Measurements from ENCODE around the gene SMOC2.
"Not testable (repeated sequence)": the region's sequence is repeated elsewhere in the genome, so short reads cannot be mapped to it uniquely, and the experiment has no call there.

Gene SMOC2

DNA sequence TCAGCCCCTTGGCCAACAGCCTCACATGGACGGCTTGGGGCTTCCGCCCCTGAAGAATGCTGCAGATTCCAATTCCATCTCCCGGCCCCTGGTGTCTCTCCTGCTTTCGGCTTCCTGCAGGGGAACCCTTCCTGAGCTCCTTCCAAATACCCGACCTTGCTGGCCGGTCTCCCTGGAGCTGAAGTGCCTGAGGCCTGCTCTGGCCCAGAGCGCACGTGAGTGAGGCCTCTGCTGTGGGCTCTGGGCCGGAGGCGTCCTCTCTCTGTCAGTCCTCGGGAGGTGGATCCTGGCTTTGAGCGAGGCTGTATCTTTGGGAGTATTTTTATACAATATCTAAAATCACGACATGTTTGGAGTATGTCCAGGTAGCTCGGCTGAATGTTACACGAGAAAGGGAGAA lies 253.8 kb downstream of the SMOC2 start:
- DNase-seq: not testable (repeated sequence)

DNA sequence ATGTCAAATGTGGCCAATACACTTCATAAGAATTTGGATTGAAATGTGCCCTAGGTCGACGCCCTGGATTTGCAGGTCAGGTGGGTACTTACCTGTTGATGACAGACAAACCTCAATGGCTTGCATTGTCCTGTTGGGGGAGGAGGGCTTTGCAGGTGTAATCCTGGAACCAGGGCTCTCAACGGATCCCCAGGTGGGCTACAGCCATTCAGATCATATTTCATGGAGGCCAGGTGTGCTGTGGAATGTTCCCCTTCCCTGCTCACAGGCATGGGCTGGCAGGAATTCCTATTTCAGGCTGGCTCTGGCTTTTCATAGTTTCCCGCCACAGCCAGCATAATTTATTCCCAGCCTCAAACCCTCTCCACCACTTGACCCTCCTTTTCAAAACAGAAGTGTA lies 254.7 kb downstream of the SMOC2 start:
- no peak for DNase-seq

DNA sequence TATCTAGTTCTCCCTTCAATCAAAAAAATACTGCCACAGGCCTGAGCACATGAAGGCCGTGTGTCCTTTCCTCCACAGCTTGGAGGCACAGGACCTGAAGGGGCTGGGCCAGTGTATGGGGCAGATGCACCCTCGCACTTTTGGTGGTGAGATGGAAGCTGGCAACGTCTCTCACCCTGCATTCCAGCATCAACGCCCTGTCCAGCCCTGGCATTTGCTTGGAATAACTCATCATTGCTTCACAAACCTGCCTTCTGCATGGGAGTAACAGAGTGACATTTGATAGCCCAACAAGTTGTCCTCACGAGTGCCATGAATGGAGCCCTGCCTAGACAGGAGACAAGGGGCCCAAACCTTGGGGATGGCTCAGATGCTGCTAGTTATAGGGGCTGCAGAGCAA lies 257.9 kb downstream of the SMOC2 start:
- no peak for DNase-seq

DNA sequence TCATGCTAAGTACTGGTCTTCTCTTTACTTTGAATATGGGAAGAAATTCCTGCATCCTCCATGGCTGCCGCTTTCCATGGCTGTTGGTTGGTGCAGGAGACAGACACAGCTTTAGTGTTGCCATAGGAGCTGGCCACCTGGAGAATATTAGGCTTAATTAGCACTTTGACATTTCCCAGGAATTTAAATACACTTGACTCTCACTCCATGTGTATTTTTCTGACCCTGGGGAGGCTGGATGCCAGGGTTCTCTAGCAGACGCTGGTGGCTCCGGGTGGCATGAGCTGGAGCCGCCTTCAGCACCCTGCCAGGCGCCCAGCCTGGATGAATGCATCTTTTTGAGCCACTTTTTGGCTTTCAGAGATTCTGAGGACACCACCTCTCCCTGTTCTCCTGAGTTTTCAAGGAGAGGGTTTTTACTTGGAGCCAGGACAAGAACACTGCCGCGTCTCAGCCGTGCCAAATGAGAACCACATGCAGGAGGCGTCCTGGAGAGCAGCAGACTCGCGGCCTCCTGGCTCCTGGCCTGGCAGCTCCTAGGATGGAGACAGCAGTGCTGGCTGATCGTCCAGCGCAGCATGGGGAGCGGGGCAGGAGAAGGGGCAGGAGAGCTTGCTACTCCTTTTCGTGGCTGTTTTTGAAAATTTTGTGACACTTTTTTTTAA lies 258.8 kb downstream of the SMOC2 start:
- DNase-seq: no peak

DNA sequence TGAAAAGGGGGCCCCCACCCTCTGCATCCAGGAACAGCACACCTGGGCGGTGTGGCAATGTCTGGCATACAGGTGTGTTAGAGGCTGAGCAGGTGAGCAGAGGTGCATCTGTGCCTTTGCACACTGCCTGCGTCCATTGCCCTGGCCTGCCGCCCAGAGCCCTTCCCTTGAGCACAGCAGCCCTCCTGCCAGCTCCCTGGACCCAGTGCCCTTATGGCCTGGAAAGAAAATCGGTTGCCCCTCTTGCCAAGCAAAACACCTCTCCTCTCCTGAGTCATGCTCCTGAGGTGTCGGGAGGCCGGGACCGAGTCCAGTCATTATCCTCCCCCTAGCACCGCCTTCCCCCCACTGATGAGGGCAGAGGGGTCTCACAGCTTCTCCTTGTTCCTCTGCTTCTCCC lies 259.9 kb downstream of the SMOC2 start:
- DNase-seq: no peak

DNA sequence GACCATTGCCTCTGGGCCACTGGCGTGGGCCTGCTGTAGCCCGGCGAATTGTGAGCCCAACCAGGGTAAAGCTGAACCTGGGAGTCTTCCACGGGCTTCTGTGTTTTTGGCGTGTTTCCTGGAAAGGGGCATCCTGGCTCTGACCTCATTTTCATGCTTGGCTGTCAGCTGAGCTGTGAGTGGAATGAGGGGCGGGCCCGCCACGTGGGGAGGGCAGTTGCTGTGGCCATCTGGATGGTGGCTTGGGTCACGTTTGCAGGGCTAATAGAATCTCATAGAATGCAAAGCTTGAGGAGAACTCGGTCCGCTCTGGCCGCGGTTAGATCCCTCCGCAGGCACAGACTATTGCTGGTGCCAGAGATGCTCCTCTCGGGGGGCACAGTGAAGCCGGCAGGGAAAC lies 263.0 kb downstream of the SMOC2 start:
- DNase-seq: no peak

DNA sequence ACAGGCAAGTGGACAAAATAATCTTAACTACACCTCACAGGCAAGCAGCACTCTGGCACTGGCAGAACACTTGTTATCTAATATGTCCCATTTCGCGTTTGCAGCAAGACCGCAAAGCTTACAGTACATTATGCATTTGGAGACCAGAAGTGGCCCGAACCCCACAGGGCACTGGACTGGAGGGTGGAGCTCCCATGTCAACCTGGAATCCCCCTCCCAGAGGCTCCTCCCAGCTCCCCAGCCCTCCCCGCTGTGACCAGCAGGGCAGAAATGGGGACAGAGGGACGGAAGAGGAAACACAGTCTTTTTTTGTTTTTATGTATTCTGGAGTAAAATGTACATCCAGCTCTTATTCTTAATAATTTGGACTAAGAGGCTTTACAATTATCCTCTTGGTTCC lies 263.7 kb downstream of the SMOC2 start:
- DNase-seq: no peak

DNA sequence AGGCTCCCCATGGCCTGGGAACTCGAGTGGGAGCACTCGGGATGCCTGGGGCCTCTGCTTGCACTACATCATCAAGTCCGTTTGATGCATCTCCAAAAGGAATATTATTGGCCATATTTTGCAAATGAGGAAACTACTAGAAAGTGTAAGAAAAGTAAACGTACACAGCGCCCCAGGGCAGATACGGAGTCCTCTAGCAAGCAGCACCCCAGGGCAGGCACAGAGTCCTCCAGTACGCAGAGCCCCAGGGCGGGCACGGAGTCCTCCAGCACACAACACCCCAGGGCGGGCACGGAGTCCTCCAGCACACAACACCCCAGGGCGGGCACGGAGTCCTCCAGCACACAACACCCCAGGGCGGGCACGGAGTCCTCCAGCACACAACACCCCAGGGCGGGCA lies 264.3 kb downstream of the SMOC2 start:
- DNase-seq: not testable (repeated sequence)

DNA sequence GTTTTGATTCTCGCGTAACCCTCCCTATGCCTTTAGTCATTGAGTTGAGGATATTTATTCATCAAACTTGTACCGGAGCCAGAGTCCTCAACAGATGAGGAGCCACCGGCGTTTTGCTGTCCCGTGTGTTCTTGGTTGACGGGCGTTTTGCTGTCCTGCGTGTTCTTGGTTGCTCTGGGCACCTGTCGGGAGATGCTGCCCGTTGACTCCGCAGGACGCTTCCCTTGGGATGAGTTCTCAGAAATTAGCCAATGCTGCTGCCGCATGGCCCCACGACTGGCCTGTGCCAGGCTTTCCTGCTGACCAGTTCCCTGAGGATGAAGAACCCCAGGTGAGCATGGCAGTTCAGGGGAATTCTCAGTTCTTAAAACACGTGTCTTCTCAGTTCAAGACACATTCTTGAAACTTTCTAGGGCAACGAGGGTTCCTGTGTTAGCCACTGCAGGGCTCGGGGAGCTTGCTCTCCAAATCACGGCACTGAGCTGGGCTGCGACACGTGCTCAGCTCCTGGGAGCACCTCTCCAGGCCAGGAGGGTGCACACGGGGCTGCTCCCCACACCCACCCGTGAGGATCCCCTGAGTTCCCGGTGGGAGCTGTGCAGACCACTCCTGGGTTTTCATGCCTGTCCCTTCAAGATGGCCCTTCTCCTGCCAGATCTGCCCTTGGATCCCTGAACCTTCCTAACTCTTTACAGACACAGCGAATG lies 265.6 kb downstream of the SMOC2 start:
- DNase-seq: no peak

DNA sequence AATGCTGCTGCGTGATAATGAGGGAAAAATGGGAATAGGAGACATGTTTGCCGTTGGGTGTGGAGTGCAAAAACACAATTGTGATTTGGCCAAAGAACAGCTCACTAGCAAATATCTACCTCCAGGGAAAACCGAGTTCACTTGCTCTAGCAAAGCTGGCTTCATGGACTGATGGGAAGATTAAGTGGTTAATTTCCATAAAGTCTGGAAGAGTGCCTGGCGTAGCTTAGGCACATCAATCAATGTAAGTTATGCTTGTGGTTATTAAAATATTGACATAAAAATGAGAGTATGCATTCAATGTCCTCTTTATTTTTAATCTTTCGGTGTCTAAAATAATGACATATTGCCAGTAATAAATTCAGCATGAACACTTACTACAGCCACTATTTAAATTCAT lies 267.5 kb downstream of the SMOC2 start:
- no peak for DNase-seq

DNA sequence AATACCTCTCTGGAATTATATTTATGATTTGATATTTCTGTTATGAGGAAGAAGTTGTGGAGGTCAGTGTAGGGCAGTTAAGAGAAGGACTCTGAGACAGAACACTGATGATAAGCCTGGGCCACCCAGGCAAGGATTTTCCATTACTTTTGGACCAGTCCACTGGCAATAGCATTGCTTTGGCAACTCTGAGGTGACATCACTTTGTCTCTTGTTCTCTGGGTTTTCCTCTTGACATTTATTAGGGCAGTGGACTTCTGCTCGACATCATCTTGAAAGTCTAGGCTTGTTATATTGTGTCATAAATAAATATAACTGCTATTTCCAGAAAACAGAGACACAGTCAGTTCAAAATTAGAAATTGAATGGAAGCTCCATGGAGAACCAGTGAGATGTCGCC lies 268.0 kb downstream of the SMOC2 start:
- no peak for DNase-seq

DNA sequence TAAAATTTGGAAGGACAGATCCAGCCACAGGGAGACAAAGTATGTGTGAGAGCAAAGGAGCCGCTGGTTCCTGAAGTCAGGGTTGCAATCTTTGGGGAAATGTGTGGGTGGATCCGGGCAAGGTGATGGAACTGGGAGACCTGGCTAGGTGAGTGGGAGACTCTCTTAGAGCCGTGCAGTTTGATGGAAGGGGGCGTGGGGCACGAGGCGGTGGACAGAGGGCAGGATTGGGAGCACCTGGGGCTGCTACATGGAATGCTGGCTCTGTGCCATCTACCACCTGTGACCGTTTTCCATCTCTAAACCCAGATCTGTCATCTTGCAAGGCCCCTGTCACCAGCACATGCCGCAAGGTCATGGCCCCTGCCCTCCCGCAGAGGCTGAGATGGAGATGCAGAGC lies 268.4 kb downstream of the SMOC2 start:
- no peak for DNase-seq

DNA sequence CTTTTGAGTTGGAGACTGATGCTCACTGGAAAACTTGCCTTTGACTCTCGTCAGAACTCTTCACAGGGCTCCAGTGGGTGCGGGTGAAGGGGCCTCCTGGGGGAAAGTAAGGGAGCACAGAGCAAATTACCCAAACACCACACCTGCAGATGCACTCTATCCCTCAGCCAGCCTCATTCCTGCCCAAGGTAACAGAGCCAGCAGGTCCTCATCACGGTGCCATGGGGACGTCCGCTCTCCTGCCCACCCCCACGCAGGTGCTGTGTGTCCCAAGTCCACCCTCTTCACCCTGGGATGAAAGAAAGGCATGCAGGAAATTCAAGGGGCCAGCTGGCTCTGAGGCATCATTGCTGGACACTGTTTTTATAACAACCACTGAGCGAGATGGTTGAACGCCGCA lies 269.0 kb downstream of the SMOC2 start:
- no peak for DNase-seq

DNA sequence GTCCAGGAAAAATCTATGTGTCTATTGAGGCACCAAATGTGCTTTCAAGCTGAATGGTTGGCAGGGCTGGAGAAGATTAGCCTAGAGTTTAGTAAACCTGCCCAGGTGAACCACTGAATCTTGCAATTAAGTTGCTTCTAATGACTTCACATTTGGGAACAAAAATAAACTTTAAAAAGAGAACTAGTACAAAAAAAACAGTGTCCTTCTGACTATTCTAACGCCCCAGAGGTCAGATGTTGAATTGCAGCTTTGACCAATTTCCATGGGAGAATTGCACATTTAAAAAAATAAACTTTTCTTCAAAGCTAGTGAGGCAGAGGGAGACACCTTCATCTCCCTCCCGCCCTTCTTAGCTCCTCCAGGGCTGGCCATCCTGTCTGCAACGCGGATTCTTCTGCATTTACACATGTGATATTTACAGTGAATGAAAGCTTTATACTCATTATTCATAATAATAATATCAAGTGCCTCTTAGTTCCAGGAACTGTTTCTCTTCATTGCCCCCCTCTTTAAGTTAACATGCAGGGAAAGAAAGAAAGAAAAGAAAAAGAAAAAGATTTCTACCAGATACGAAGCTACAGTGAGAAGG lies 270.2 kb downstream of the SMOC2 start:
- no peak for DNase-seq

DNA sequence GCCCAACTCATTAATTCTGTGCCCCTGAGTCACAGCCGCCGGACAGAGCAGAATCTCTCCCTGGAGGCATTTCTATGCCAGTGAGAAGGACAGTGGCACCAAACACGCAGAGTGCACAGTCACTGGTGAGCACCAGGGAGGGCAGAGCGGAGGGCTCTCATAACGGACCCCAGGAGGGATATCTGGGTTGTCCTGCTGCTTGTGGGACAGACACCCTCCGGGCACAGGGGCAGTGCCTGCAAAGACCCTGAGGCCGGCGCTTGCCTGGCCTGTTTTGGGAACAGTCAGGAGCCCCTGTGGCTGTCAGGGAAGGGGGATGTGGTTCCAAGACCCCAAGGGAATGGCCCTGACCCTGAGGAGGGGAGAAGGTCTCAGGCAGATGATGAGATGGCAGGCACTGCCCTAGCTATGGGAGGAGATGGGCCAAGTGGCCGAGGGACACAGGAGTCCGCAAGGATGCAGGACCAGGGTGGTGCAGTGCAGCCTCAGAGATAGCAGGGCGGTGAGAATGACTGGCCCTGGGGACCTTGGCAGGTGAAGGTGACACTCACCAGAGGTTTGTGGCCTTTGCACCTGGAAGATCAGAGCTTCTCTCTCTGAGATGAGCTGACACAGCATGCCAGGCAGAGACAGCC lies 270.8 kb downstream of the SMOC2 start:
- no peak for DNase-seq

DNA sequence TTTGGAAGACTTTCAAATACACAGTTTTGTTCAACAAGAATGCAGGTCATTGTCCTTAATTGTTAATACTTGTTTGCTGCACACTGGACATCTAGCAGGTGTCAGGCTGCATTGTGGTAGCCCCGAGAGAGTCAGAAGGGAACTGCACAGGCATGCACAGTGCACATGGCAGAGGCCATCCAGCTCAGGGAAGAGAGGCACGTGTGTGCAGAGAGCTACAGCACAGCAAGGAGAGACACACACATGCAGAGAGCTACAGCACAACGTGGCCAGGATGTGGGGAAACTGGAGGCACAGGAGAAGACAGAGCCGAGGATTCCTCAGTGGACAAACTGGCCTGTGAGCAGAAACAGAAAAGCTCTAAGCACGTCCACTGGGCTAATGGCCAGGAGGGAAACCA lies 272.0 kb downstream of the SMOC2 start:
- DNase-seq: no peak

DNA sequence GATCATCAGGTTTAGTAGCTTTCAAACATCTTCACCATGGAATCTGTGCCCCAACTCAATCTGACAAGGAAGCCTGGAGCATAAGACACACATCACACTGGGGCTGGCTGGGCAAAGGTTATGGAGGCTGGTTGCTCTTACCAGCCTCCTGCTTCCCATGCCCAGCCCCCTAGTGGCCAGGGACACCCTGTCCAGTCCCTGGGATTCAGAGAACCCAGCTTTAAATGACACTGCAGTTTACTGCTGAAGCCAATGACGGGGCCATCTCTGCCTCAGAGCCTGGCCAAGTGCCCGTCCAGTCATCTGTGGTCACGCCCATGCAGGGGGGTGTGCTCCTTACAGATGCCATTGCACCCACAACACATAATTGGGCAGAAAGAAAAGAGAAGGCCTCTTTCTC lies 272.9 kb downstream of the SMOC2 start:
- DNase-seq: no peak

DNA sequence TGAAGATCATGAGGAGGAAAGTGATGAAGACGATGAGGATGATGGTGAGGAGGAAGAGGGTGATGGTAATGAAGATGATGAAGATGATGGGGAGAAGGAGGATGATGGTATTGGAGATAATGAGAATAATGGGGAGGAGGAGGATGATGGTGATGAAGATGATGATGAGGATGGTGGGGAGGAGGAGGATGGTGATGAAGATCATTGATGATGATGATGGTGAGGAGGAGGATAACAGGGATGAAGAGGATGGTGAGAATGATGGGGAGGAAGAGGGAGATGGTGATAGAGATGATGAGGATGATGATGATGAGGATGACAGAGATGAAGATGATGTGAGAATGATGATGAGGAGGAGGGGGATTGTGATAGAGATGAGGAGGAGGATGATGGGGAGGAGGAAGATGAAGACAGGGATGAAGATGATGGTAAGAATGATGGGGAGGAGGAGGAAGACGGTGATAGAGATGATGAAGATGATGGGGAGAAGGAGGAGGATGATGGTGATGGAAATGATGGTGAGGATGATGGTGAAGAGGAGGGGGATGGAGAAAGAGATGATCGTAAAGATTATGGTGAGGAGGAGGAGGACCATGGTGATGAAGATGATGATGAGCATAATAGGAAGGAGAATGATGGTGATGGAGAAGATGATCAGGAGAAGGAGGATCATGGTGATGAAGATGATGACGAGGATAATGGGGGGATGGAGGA lies 273.7 kb downstream of the SMOC2 start:
- DNase-seq: no peak

DNA sequence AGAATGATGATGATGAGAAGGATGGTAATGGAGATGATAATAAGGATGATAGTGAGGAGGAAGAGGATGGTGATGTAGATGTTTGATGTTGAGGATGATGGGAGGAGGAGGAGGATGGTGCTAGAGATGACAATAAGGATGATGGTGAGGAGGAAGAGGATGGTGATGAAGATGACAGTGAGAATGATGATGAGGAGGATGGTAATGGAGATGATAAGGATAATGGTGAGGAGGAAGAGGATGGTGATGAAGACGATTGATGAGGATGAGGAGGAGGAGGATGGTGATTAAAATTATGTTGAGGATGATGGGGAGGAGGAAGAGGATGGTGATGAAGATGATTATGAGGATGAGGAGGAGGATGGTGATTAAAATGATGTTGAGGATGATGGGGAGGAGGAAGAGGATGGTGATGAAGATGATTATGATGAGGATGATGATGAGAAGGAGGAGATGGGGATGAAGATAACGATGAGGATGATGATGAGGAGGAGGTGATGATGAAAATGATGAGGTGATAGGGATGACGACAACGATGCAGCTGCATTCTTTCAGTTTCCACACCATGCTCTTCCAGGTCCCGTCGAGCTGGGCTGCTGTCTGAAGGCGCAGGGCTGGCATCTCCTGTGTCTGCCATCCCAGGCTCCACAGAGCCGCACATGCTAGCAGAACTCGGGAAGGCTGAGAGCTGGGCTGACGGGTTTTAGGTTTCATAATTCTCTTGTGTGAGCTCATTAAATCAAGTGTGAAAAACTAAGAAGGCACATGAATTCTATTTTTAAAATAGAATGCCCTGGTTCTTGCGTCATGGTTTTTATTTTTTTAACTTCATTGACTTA lies 274.9 kb downstream of the SMOC2 start:
- no peak for DNase-seq

DNA sequence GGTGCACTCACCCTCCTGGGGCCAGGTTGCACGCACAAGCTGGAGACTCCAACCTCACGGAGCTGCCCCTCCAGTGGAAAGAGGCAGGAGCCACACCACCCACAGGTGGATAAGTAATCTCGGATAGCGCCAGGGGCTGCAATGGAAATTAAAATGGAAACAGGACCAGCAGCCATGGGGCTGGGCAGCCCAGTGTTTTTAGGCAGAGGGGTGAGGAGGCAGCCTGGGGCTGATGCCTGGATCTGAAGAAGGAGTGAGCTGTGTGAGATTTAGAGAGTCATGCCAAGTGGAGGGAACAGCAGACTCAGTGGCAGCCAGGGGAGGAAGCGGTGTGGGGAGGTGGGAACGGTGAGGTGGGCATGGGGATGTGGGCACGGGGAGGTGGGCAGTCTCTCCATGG lies 275.6 kb downstream of the SMOC2 start:
- no peak for DNase-seq

DNA sequence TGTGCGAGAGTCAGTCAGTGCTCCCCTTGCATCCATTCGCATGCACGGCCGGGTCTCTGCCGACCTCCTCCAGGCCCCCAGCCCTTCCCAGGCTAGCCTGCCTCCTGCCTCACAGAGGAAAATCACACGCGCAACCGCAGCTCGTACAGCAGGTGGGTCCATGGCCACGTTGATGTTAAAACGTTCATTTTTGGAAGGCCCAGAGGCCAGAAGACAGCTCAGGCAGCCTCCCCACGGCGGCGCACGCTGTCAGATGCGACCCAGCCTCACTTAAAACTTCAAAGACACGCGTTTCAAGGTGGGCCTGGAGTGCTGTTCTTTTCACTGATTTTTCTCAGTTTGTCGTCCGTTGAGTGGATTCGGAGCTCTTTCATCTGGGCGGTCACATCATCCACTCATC lies 276.5 kb downstream of the SMOC2 start:
- DNase-seq: no peak

Data from activated T-cell treated with anti-CD3 and anti-CD28 coated beads, Interleukin-2, amount 50 U/mL, for 48 hours (primary cell).